ENCODE measurements around the gene NEK9. TPM values are rescaled to one million over a fixed set of nuclear protein-coding genes. Genes with fewer than 3 reads are reported as not detected.

The NEK9 gene
- total RNA-seq, 1 experiment from 2014 or later = 56.5 TPM

GRCh38 chr14:75070383-75070782, 56.5 kb downstream of the NEK9 start:
- Histone ChIP-seq H3K56ac (ENCODE audit: insufficient read length, low read depth, low read length) (no peak overlapping the region), H3K9me3 (ENCODE audit: control insufficient read depth, low read depth, low read length) (no peaks in the 10 kb centered on the region), H3K79me1 (ENCODE audit: insufficient read depth, low read depth, low read length, poor library complexity, severe bottlenecking) (no peaks in the 10 kb centered on the region), H2BK20ac (ENCODE audit: low read depth, low read length, poor library complexity, severe bottlenecking) (no peak overlapping the region), H3K79me2 (ENCODE audit: insufficient read depth, low read length) (no peaks in the 10 kb centered on the region; the same call in 1 of the 2 replicates), H4K91ac (ENCODE audit: insufficient read length, low read depth, low read length) (no peak overlapping the region), H4K5ac (ENCODE audit: insufficient read length, low read depth, low read length) (no peak overlapping the region), H3T11ph (ENCODE audit: low read length) (no peak overlapping the region), H3K4ac (ENCODE audit: low read depth, low read length) (no peak overlapping the region), H3K4me1 (ENCODE audit: insufficient read depth, low read length) (peaks cover 2% of the 10 kb centered on the region; the same call in 1 of the 2 replicates), H2AK5ac (ENCODE audit: insufficient read length, low read length) (no peak overlapping the region), H3K27me3 (ENCODE audit: insufficient read depth, low read length) (no peaks in the 10 kb centered on the region), H3K23me2 (ENCODE audit: insufficient read length, low read depth, low read length, poor library complexity, severe bottlenecking) (peaks cover 9% of the 10 kb centered on the region), H2BK15ac (ENCODE audit: low read depth, low read length) (no peak overlapping the region), H3K4me2 (ENCODE audit: insufficient read depth, insufficient read length, low read length) (peak overlapping the region; percentile 96), H3K14ac (ENCODE audit: insufficient read depth, low read length) (no peak overlapping the region), H2BK12ac (ENCODE audit: insufficient read length, low read depth, low read length) (no peak overlapping the region), H2AFZ (ENCODE audit: low read length) (no peak overlapping the region), H3K9ac (ENCODE audit: extremely low read depth, insufficient read length, low read length) (no peak overlapping the region), H3K23ac (ENCODE audit: insufficient read length, low read depth, low read length) (no peak overlapping the region), H4K8ac (replicated peaks; ENCODE audit: insufficient read length, low read depth, low read length) (no peak overlapping the region), H2BK5ac (ENCODE audit: insufficient read length, low read length) (no peak overlapping the region), H4K20me1 (ENCODE audit: control insufficient read depth, insufficient read depth, insufficient read length) (no peaks in the 10 kb centered on the region), H3K27ac (ENCODE audit: insufficient read length, low read depth, low read length) (no peak overlapping the region), H2BK120ac (ENCODE audit: low read depth, low read length, poor library complexity, severe bottlenecking) (no peak overlapping the region), H3K18ac (ENCODE audit: insufficient read length, low read depth, low read length) (no peak overlapping the region)
- Mint-ChIP-seq H3K4me3 (no peak overlapping the region), H3K27me3 (ENCODE audit: low read depth) (no peaks in the 10 kb centered on the region), H3K27ac (no peak overlapping the region), H3K9me3 (no peaks in the 10 kb centered on the region), H3K4me1 (peaks cover 9 to 10% of the 10 kb centered on the region in 2 experiments), H3K36me3 (ENCODE audit: insufficient read depth in 1 of 3, low read depth in 3 of 3) (no peaks in the 10 kb centered on the region)
- no peak for DNase-seq
- no CpG with 5 or more reads among the region's 9 CpGs for WGBS (ENCODE audit: extremely low coverage, insufficient read length, low lambda C conversion rate)
- TF ChIP-seq CTCF (conservative IDR thresholded peaks at IDR 0.05) = no peak
